GM12891 (cell line): ENCODE data around the gene C14orf93.

Experiments
- PAX5 ChIP-seq: IDR thresholded peaks from 2 replicates; pipeline ENCODE4 v1.6.1; 2011; ENCODE audit warnings: low read length, moderate library complexity, mild to moderate bottlenecking; ENCODE audit not compliant: insufficient read depth, severe bottlenecking
- POLR2A ChIP-seq: IDR thresholded peaks from 2 replicates; pipeline ENCODE4 v1.6.1; 2011; ENCODE audit warnings: low read depth, low read length, control low read depth
- POLR2AphosphoS5 ChIP-seq: IDR thresholded peaks from 2 replicates; pipeline ENCODE4 v1.6.1; 2011; ENCODE audit warnings: low read depth, low read length, control low read depth
- POU2F2 ChIP-seq: IDR thresholded peaks from 2 replicates; pipeline ENCODE4 v1.6.1; 2011; ENCODE audit warnings: low read depth, mild to moderate bottlenecking, control low read depth, low read length, moderate library complexity
- SPI1 ChIP-seq: IDR thresholded peaks from 2 replicates; pipeline ENCODE4 v1.6.1; 2011; ENCODE audit warnings: low read depth, low read length, control low read depth
- TAF1 ChIP-seq: IDR thresholded peaks from 2 replicates; pipeline ENCODE4 v1.6.1; 2011; ENCODE audit warnings: low read depth, low read length, control low read depth

DNA sequence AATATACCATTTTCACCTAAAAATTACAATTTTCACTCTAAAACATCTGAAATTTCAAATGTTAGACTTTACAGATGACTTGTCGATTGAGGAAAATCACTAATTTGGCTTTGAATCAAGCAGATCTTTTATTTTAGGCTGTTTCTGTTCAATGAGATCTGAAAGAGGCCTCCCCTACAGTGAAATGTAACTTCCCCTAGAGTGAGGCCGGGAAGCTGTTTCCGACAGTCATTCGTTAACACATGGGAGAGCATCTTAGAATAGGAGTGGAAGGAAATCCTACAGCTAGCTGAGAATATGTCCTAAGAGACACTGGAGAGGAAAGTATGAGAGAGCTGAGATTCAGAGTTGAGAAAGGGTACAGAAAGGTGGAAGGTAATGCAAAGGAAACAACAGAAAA, 5.7 kb upstream of the C14orf93 start:
- no peak for TF ChIP-seq POLR2A
- no peak for TF ChIP-seq POU2F2
- no peak for TF ChIP-seq POLR2AphosphoS5
- no peak for TF ChIP-seq SPI1
- no peak for TF ChIP-seq TAF1
- no peak for TF ChIP-seq PAX5
